Measurements from ENCODE around the gene ARL2.

The ARL2 gene

GRCh38 chr11:65051398-65051858 lies 37.5 kb downstream of the ARL2 start:
- DNase-seq, result no peak

GRCh38 chr11:65053827-65054508 lies 40.0 kb downstream of the ARL2 start:
- DNase-seq, result no peak

- no peak for DNase-seq
These were observed 41.6 kb downstream of the ARL2 start for GRCh38 chr11:65055538-65055937.

GRCh38 chr11:65056999-65057398 lies 43.0 kb downstream of the ARL2 start:
- DNase-seq, result no peak

- DNase-seq, result no peak
These were observed 43.6 kb downstream of the ARL2 start for GRCh38 chr11:65057526-65057925.

GRCh38 chr11:65058012-65058411 lies 44.1 kb downstream of the ARL2 start:
- DNase-seq, result no peak

- DNase-seq, result no peak
These were observed 44.6 kb downstream of the ARL2 start, which contains the start of gene NAALADL1 for GRCh38 chr11:65058419-65059054. TSS of gene NAALADL1 (minus strand) at chr11:65058553. CDS start at chr11:65058521, 32 bp downstream.

- no peak for DNase-seq
These were observed 45.6 kb downstream of the ARL2 start for GRCh38 chr11:65059523-65059922.

- DNase-seq, result no peak
These were observed 46.2 kb downstream of the ARL2 start for GRCh38 chr11:65059959-65060824.

GRCh38 chr11:65060913-65061408 lies 47.0 kb downstream of the ARL2 start:
- DNase-seq, result no peak

- no peak for DNase-seq
These were observed 49.6 kb downstream of the ARL2 start for GRCh38 chr11:65063532-65063931.

GRCh38 chr11:65064847-65065240 lies 50.9 kb downstream of the ARL2 start:
- no peak for DNase-seq

- DNase-seq, result no peak
These were observed 51.9 kb downstream of the ARL2 start for GRCh38 chr11:65065851-65066250.

GRCh38 chr11:65066315-65066714 lies 52.4 kb downstream of the ARL2 start:
- no peak for DNase-seq

GRCh38 chr11:65066805-65067291 lies 52.9 kb downstream of the ARL2 start:
- no peak for DNase-seq

- no peak for DNase-seq
These were observed 53.5 kb downstream of the ARL2 start for GRCh38 chr11:65067446-65067845.

GRCh38 chr11:65069217-65069616 lies 55.3 kb downstream of the ARL2 start:
- DNase-seq, result no peak

Measured in left hindlimb (tissue), 1 donor.